Cortex of kidney (tissue), 1 donor: ENCODE results near the gene LMTK2.

ENCODE experiments used
- DNase-seq: peaks from one replicate; lab custom pipeline; 2025; lab: John Stamatoyannopoulos, UW

Gene LMTK2

GRCh38 chr7:98137134-98137825, 30.6 kb downstream of the LMTK2 start:
- no peak for DNase-seq

GRCh38 chr7:98137826-98138151, 31.1 kb downstream of the LMTK2 start:
- no peak for DNase-seq

DNA sequence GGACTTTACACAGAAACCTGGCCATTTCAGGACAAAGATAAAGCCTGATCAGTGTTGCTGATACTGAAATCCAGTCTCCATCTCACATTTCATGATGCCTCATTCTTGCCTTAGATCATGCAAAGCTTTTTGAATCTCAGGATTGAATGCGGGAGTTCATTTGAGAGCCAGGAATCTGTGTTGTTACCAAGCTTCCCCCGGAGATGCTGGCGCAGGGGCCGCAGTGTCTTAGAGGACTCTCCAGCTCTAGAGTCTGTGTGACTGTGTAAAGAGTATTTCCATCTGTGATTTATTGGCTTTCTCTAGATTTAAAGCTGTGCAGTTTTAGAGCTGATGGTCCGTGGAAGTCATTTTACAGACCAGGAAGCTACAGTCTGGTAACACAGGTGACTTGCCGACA, 32.0 kb downstream of the LMTK2 start:
- DNase-seq, result no peak

DNA sequence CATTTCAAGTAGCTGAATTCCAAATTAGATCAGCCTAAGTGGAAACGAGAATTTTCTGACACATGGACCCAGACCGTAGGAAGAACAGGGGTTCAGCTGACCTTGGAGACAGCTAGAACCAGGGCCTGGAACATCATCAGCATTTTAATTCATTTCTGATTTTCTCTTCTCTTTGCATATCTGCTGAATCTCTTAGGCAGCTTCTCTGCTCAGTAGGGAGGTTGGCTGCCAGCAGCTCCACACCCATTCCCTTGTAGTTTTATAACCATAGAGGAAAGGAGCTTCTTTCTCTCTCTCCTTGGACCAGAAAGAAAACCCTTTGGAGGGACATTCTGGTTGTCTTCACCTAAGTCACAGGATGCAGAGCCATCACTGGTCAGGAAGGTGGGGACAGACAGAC, 36.0 kb downstream of the LMTK2 start:
- DNase-seq, result no peak

GRCh38 chr7:98148607-98149006, 41.9 kb downstream of the LMTK2 start:
- no peak for DNase-seq

GRCh38 chr7:98149116-98149692, 42.5 kb downstream of the LMTK2 start:
- no peak for DNase-seq

DNA sequence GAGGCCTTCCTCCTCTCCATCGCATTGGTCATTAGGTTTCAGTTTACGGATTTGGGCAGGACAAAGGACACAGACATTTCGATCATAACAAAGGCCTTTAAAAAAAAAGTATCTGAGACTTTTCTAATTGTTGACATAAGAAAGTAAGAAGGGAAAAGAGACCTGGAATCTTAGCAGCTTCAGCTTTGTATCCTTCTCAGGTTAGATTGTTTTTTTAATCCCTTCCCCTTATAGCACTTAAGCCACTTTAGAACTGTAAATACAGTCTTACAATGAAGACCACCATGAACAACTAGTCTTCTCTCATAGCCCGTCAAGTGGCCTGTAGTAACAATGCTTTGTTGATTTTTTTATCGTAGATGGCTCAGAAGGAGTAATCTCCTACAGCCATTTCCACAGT, 45.2 kb downstream of the LMTK2 start:
- DNase-seq, result no peak

- no peak for DNase-seq
Measured at GRCh38 chr7:98156700-98157099, 50.0 kb downstream of the LMTK2 start.

DNA sequence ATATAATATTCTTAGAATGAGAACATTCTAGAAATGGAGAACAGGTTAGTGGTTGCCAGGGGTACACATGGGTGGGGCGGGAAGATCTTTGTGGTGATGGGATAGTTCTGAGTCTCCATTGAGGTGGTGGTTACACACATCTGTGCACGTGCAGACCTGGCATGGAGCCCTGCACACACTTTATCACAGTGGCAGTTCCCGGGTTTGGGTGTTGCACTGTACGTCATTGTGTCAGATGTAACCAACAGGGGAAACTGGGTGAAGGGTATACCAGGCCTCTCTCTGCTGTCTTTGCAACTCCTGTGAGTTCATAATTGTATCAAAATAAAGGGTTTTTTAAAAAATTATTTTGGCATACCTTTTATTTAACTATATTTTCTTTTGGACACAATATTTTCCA, 51.1 kb downstream of the LMTK2 start:
- no peak for DNase-seq

- no peak for DNase-seq
Measured at GRCh38 chr7:98162758-98163157, 56.1 kb downstream of the LMTK2 start.

GRCh38 chr7:98163269-98163668, 56.6 kb downstream of the LMTK2 start:
- no peak for DNase-seq

DNA sequence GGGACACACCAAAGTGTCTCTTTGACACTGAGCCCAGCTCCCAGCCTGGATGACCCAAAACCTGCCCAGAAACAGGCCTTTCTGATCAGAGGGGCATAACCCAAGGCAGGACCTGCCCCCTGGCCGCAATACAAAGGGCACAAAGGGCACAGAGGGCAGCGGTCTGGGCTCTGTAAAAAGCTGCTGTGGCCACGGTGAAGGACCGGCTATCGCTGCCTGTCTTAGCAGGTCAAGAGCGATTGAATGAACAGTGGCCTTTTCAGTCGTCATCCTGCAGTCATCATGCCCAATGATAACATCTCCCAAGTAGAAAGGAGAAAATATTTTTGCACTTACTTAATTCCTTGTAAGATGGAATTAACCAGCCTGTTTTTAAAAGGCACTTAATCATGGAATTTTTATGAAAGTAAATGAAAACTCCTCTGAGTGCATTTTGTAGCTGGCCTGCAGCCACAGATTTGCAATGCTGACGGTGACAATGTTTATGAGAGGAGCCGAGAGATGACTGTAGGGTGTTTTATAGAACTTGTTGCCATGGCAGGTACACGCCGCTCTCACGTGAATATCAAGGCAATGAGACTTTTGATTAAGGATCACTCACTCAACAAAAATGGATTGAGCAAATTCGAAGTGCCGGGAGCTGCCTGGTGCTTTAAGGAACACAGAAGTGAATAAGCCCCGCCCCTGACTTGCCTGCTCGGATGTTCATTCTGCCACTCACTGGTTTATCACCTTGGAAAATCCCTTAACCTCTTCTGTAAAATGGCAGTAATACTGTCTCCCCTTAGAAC, 57.2 kb downstream of the LMTK2 start:
- DNase-seq, result no peak

- DNase-seq, result no peak
Measured at GRCh38 chr7:98165827-98166667, 59.4 kb downstream of the LMTK2 start.

GRCh38 chr7:98166668-98166970, 60.0 kb downstream of the LMTK2 start:
- DNase-seq, result no peak

- DNase-seq, result no peak
Measured at GRCh38 chr7:98167653-98168052, 61.0 kb downstream of the LMTK2 start.

GRCh38 chr7:98168181-98168903, 61.7 kb downstream of the LMTK2 start:
- DNase-seq, result no peak

DNA sequence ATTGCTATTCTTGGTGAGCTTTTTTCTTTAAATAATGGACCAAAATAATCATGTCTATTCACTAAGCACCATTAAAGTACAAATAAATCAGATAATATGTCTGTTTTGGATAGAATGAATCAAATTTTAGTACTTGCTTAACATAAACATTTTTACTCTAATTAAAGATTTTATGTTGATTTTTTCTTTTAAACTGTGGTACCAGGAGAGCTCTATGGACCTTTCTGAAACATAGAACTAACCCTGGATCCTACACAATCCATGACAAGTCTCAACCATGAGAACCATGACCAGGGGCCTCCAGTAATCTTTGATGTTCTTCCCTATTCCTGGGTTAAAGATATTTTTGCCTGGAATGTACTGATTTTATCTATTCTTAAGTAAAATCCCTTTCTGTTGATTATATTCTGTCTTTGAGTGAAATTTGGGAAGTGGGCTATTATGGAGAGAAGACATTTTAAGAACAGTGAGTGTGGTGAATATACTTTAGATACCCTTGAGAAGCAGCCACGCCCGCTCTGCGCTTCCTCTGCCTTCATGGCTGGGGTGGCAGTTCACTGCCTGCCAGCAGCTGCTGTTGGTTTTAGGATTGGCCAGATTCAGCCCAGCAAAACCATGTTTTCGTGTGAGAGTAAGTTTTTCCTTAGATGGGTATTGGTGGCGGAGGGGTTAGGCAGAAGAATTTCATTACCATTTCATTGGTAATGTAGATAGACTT, 62.4 kb downstream of the LMTK2 start:
- no peak for DNase-seq

DNA sequence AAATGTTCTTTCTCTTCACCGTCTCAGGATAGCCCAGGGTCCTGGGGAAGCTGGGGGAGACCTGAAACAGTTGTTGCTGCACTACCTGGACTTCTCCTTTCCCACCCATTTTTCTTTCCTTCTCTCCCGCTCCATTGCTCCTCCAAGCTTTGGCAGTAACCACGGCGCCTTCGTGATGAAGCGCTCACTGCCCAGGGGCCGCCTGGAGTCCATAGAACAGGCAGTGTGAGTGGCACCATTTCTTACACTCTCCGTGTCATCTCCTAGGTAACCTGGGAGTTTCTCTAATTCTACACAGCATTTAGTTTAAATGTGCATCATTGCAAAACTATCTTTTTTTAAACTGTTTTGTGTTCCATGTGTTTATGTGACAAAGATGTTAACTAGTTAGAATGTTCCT, 64.3 kb downstream of the LMTK2 start:
- no peak for DNase-seq

DNA sequence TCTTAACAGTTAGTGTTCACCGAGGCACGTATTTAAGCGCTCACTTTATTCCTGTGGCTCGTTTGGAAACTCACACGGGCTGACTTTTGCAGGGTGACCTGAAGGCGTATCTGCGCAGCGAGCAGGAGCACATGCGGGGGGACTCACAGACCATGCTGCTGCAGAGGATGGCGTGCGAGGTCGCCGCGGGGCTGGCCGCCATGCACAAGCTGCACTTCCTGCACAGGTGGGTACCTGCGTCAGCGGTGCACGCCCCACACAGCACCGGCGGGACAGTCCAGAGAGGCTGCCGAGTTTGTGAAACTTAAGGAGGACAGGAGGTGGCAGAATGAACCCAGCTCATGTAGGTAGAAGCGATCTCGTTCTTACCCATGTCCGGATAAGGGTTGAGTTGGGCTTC, 64.8 kb downstream of the LMTK2 start:
- no peak for DNase-seq

- no peak for DNase-seq
Measured at GRCh38 chr7:98174334-98175259, 67.9 kb downstream of the LMTK2 start.
